Spleen (tissue), 11 donors: ENCODE measurements around the gene MED28. TPM values are rescaled to one million over a fixed set of nuclear protein-coding genes. Genes with fewer than 3 reads are reported as not detected.
A peak's percentile ranks its signal among the peaks of the same experiment; 100 is the strongest.

Source experiments
- DNase-seq: peaks from one replicate; pipeline ENCODE4 v3.0.0-alpha.2; 2020
- H3K27ac ChIP-seq, 8 donors: fragments of 200-600 bp; sonication (generic) in 7 of 8; 1 replicate in 4 of 8; 2 replicates in 4 of 8; pipeline versions ENCODE4 v1.5.0 to v1.8.0; 2016 to 2021; ENCODE audit warnings: inconsistent platforms in 4 of 8, mild to moderate bottlenecking in 4 of 8, moderate library complexity in 1 of 8
- H3K27me3 ChIP-seq, 7 donors: fragments of 200-600 bp; sonication (generic) in 6 of 7; replicated peaks in 1 of 7; 1 replicate in 4 of 7; 2 replicates in 3 of 7; pipeline versions ENCODE4 v1.5.0 to v1.8.0; 2016 to 2021; ENCODE audit warnings: inconsistent platforms in 3 of 7, mild to moderate bottlenecking in 1 of 7
- H3K36me3 ChIP-seq, 6 donors: fragments of 200-600 bp; sonication (generic) in 5 of 6; 1 replicate in 4 of 6; 2 replicates in 2 of 6; pipeline versions ENCODE4 v1.5.0 to v1.8.0; 2016 to 2021; ENCODE audit warnings: inconsistent platforms in 2 of 6
- H3K4me1 ChIP-seq, 6 donors: fragments of 200-600 bp; sonication (generic) in 5 of 6; 1 replicate in 3 of 6; 2 replicates in 3 of 6; pipeline versions ENCODE4 v1.5.0 to v1.8.0; 2016 to 2021; ENCODE audit warnings: inconsistent platforms in 3 of 6
- H3K4me3 ChIP-seq, 8 donors: fragments of 200-600 bp; sonication (generic) in 7 of 8; 1 replicate in 4 of 8; 2 replicates in 4 of 8; pipeline versions ENCODE4 v1.5.0 to v1.8.0; 2016 to 2021; ENCODE audit warnings: inconsistent platforms in 4 of 8, mild to moderate bottlenecking in 4 of 8, moderate library complexity in 2 of 8
- H3K9me3 ChIP-seq, 8 donors: fragments of 200-600 bp; sonication (generic) in 7 of 8; 1 replicate in 4 of 8; 2 replicates in 4 of 8; pipeline versions ENCODE4 v1.5.0 to v1.8.0; 2016 to 2021; ENCODE audit warnings: inconsistent platforms in 4 of 8
- POLR2A ChIP-seq, 3 donors: fragments of 450-650 bp; IDR thresholded peaks; one replicate each; pipeline ENCODE4 v1.5.1; 2017; ENCODE audit warnings: antibody characterized with exemption in 3 of 3, mild to moderate bottlenecking in 1 of 3
- POLR2AphosphoS5 ChIP-seq, 3 donors: sonication (generic); formaldehyde crosslinking; IDR thresholded peaks; one replicate each; pipeline ENCODE4 v1.5.1; 2017; ENCODE audit warnings: antibody characterized with exemption in 3 of 3
- WGBS, 5 donors: extraction: QIAGEN DNeasy Blood & Tissue Kit in 3 of 5; methylation state at CpG; one replicate each; pipeline versions ENCODE4 v1.1.5 to v1.1.7; 2013 to 2018; 5-methylcytosine and 5-hydroxymethylcytosine counted together
- intact Hi-C: fragments of 100-400 bp; cut with DNase I; formaldehyde crosslinking; loops from one replicate; pipeline ENCODE4 v1.15.0; 2023; ENCODE audit warnings: low total_unique reads
- polyA plus RNA-seq, 3 donors: library from polyadenylated mRNA; stranded (reverse); fragments of 200-250 nt; gene quantifications; one replicate each; pipeline ENCODE4 v1.2.1, GENCODE V29; 2013
- total RNA-seq, 7 donors: library from RNA; depleted of rRNA in 3 of 7; stranded (reverse); fragments of >200 nt in 3 of 7; fragmentation: NEBNext Ultra II Directional in 4 of 7; extraction: Animal tissue kit (Norgen Biotek cat#: 25700) in 4 of 7; gene quantifications; one replicate each; pipeline versions ENCODE4 v1.1.0 to v1.2.1, GENCODE V29; 2016 to 2021
- TF ChIP-seq, protein P1 (sequence below), 11 experiments: fragments of 200-600 bp in 7 of 11; fragments of 450-650 bp in 4 of 11; sonication (generic) in 4 of 11; IDR thresholded peaks in 8 of 11; conservative IDR thresholded peaks in 3 of 11; 1 replicate in 7 of 11; 2 replicates in 4 of 11; pipeline versions ENCODE4 v1.4.0 to v1.8.0; 2016 to 2021; ENCODE audit warnings: antibody characterized with exemption in 11 of 11, inconsistent platforms in 4 of 11, mild to moderate bottlenecking in 1 of 11
- donor health status: healthy with polysubstance abuse.
- donor health status: DM: no; HTN: no; CAD: no; lungs with moderate emphysema.
- donor health status: DM: no; HTN: no; CAD: no.
- donor health status: Bipolar disorder and iron deficiency.
- donor health status: healthy.
- donor health status: DM: no; HTN: no; CAD: no.
- donor health status: DM: yes; HTN: yes; CAD: no.

MED28 gene
- total and polyA plus RNA-seq, 10 donors = 8.9 to 62.5 (median 24.5) TPM

DNA sequence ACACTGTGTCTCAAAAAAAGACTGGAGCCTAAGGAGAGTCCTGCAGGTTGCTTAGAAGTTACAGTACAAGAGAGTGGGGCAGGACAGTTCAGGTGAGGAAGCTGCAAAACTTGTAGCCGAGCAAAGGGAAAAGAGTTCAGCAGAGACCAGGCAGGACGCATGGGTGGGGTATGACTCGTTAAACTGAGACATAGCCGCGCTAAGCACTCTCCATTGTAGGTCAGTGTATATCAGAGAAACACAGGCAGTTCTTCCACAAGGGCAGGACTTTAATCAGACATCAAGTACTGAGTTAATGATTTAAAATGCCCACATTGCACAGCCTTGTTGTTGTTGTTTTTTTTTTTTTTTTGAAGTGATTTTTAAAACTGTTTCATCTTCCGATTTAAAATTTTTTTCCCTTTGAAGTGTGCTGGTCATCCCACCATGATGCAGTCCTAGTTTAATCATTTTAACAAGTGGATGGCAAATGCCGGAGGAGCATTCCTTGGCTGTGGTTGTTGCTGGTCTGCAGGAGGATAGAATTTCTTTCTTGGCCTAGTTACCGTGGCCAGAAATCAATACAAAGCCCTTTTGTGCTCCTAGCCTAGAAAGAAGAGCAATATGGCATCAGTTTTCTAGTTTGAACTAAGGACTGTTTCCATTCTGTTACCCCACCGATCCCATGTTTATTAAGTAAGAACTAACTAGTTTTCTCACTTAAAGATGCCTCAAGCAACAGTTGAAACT, 27.2 kb upstream of the MED28 start:
- no peak for DNase-seq
- Histone ChIP-seq H3K27ac (no peak overlapping the region), H3K27me3 (no peaks in the 10 kb centered on the region), H3K36me3 (peaks cover 4 to 100% (median 94%) of the 10 kb centered on the region in 6 donors), H3K4me3 (no peak overlapping the region), H3K9me3 (no peaks in the 10 kb centered on the region), H3K4me1 (peaks cover 0 to 24% (median 3%) of the 10 kb centered on the region in 6 donors)
- intact Hi-C loops = no loop called here
- 91 to 95% (median 93%) methylated on average over 9 of the region's 9 CpGs for whole genome bisulfite sequencing, 5 donors
- TF ChIP-seq POLR2AphosphoS5 (IDR thresholded peaks at IDR 0.05) (no peak), POLR2A (IDR thresholded peaks at IDR 0.05) (no peak)
- TF ChIP-seq, protein P1, sequence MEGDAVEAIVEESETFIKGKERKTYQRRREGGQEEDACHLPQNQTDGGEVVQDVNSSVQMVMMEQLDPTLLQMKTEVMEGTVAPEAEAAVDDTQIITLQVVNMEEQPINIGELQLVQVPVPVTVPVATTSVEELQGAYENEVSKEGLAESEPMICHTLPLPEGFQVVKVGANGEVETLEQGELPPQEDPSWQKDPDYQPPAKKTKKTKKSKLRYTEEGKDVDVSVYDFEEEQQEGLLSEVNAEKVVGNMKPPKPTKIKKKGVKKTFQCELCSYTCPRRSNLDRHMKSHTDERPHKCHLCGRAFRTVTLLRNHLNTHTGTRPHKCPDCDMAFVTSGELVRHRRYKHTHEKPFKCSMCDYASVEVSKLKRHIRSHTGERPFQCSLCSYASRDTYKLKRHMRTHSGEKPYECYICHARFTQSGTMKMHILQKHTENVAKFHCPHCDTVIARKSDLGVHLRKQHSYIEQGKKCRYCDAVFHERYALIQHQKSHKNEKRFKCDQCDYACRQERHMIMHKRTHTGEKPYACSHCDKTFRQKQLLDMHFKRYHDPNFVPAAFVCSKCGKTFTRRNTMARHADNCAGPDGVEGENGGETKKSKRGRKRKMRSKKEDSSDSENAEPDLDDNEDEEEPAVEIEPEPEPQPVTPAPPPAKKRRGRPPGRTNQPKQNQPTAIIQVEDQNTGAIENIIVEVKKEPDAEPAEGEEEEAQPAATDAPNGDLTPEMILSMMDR (IDR thresholded peaks at IDR 0.05 in 8 of 11, conservative IDR thresholded peaks at IDR 0.05 in 3 of 11) = no peak

DNA sequence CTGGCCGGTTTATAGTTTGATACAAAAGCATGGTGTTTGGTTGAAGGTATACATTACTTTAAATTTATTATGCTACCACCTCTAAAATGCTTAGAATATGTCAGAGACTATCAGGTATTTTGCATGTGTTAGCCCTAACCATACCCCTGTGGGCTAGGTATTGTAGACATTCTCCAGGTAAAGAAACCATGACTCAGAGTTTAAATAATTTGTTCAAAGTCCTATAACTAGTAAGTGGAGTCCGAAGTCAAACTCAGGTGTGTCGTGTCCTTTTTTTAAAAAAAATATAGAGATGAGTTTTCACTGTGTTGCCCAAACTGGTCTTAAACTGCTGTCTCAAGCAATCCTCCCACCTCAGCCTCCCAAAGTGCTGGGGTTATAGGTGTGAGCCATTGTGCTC, 25.1 kb upstream of the MED28 start:
- WGBS, 5 donors = 94 to 99% (median 96%) methylated on average over 3 of the region's 3 CpGs
- Histone ChIP-seq H3K36me3 (peaks cover 4 to 100% (median 85%) of the 10 kb centered on the region in 6 donors), H3K27ac (no peak overlapping the region), H3K9me3 (no peaks in the 10 kb centered on the region), H3K27me3 (no peaks in the 10 kb centered on the region), H3K4me3 (no peak overlapping the region), H3K4me1 (peaks cover 0 to 28% (median 13%) of the 10 kb centered on the region in 6 donors)
- DNase-seq = no peak
- TF ChIP-seq, protein P1 (IDR thresholded peaks at IDR 0.05 in 8 of 11, conservative IDR thresholded peaks at IDR 0.05 in 3 of 11) = no peak
- no peak for TF ChIP-seq POLR2A (IDR thresholded peaks at IDR 0.05)
- no peak for TF ChIP-seq POLR2AphosphoS5 (IDR thresholded peaks at IDR 0.05)
- intact Hi-C loops = no loop called here

DNA sequence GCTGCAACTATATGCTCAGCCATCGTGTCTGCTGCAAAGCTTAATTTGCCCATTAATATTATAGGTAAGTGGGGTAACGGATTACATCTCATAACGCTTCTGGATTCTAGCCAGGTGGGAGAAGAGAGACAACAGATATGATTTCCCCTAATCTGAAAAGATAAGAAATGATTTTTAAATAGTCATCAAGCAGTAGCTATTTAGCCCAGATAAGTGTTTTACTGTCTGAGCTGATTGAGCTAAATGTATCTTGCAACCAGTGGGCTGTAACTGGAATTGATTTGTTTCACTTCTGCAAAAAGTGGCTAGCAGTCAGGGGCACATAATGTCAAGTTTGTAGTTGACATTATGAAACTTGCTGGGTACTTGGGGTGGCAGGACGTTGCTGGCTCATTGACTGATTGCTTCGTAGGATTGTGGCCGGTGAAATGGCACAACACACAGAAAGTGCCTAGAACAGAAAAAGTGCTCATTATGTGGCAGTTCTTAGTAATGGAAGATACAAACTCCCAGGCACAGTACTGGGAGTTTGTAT, 18.9 kb upstream of the MED28 start:
- intact Hi-C loops = no loop called here
- no peaks in the 10 kb centered on the region for H3K27me3 ChIP-seq
- H3K9me3 ChIP-seq = no peaks in the 10 kb centered on the region
- 52 to 67% (median 59%) methylated on average over 6 of the region's 6 CpGs for WGBS, 5 donors
- peaks cover 0 to 53% (median 31%) of the 10 kb centered on the region in 6 donors for H3K4me1 ChIP-seq
- no peak overlapping the region for H3K4me3 ChIP-seq
- H3K27ac ChIP-seq = peak overlapping the region in 3 of 8 donors; percentile 36 to 63 (median 55)
- no peak for DNase-seq
- TF ChIP-seq POLR2AphosphoS5 (IDR thresholded peaks at IDR 0.05) (peak in 1 of 3 donors; percentile 52), POLR2A (IDR thresholded peaks at IDR 0.05) (no peak)
- TF ChIP-seq, protein P1 (IDR thresholded peaks at IDR 0.05 in 8 of 11, conservative IDR thresholded peaks at IDR 0.05 in 3 of 11) = no peak
- H3K36me3 ChIP-seq = peaks cover 0 to 100% (median 81%) of the 10 kb centered on the region in 6 donors

DNA sequence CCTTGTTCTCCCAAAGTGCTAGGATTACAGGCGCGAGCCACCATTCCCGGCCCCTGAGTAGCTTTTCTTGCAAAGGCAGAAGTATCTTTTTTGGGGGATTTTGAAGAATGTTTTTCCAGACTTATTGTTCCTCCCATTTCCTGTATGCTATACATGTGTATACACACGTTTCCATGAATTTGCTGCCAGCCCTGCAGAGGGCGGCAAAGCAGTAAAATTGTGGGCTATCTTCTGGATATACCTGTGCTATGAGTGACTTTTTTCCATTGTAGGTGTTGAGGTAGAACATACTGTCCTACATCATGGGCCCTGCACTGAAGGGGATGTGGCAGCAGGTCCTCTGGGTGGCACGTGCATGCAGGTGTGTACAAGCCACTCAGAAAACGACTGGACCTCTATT, 16.9 kb upstream of the MED28 start:
- TF ChIP-seq POLR2AphosphoS5 (IDR thresholded peaks at IDR 0.05) = peak in 1 of 3 donors; percentile 1
- TF ChIP-seq, protein P1 (IDR thresholded peaks at IDR 0.05 in 8 of 11, conservative IDR thresholded peaks at IDR 0.05 in 3 of 11) = no peak
- no peaks in the 10 kb centered on the region for H3K27me3 ChIP-seq
- intact Hi-C loops = no loop called here
- peaks cover 0 to 40% (median 26%) of the 10 kb centered on the region in 6 donors for H3K4me1 ChIP-seq
- 77 to 85% (median 83%) methylated on average over 7 of the region's 7 CpGs for whole genome bisulfite sequencing, 5 donors
- peaks cover 0 to 100% (median 78%) of the 10 kb centered on the region in 6 donors for H3K36me3 ChIP-seq
- DNase-seq = no peak
- no peak overlapping the region for H3K27ac ChIP-seq
- H3K4me3 ChIP-seq = no peak overlapping the region
- H3K9me3 ChIP-seq = no peaks in the 10 kb centered on the region
